ENCODE measurements around the gene SLC25A3. TPM values are rescaled to one million over a fixed set of nuclear protein-coding genes. Genes with fewer than 3 reads are reported as not detected.

The SLC25A3 gene
- total RNA-seq, 5 donors from 2014 or later (not counting 1 experiment from before 2014, with no cell fraction given), result 256 to 438 (median 269) TPM

Other genes starting within 250 kb of the SLC25A3 start
- 100 to 1,000 TPM; 101 to 143 (median 129) TPM for gene TMPO, start 78.1 kb upstream of the SLC25A3 start, total RNA-seq
- 1 to 10 TPM; 2.2 to 8.7 (median 7.3) TPM for gene IKBIP, start 51.1 kb downstream of the SLC25A3 start, total RNA-seq
- gene APAF1, start 51.6 kb downstream of the SLC25A3 start, total RNA-seq, result 10 to 100 TPM; 20.7 to 27.6 (median 23.5) TPM

All from T-cell (primary cell).